Measurements from ENCODE around the gene PPA1.

Gene PPA1

DNA sequence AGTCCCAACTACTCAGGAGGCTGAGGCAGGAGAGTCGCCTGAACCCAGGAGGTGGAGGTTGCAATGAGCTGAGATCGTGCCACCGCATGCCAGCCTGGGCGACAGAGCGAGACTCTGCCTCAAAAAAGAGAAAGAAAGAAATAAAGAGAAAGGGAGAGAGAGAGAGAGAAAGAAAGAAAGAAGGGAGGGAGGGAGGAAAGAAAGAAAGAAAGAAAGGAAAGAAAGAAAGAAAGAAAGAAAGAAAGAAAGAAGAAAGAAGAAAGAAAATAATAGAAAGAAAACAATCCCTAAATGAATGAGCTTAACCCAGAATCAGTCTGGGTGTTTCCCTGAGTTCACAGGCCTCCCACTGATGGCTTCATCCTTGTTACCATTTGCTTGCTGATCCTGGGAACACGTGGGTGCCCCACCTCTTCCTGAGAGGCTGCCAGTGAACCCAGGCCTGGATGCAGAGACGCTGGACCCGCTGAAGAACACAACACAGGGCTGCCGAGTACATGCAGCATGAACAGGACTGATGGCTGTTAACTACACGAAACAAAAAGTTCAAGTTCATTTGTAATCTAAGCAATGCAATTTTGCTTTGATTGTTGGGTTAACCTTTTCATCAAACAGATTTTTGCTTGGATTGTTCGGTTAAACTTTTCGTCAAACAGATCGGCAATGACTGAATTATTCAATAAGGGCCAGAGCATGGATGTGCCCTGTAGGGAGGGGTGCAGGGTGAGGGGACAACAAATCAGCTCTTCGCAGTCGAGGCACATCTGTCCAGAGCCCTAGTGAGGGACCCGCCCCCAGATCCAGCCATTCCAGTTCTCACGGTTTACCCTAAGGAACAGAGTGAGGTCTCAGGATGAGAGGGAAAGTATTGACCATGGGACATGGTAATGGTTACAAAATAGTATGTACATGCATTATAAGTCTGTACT lies 39.0 kb upstream of the PPA1 start:
- DNase-seq (ENCODE audit: low read depth) = no peak
- H3K4me3 ChIP-seq (ENCODE audit: low read depth, low read length) = no peak overlapping the region
- TF ChIP-seq, protein P1, sequence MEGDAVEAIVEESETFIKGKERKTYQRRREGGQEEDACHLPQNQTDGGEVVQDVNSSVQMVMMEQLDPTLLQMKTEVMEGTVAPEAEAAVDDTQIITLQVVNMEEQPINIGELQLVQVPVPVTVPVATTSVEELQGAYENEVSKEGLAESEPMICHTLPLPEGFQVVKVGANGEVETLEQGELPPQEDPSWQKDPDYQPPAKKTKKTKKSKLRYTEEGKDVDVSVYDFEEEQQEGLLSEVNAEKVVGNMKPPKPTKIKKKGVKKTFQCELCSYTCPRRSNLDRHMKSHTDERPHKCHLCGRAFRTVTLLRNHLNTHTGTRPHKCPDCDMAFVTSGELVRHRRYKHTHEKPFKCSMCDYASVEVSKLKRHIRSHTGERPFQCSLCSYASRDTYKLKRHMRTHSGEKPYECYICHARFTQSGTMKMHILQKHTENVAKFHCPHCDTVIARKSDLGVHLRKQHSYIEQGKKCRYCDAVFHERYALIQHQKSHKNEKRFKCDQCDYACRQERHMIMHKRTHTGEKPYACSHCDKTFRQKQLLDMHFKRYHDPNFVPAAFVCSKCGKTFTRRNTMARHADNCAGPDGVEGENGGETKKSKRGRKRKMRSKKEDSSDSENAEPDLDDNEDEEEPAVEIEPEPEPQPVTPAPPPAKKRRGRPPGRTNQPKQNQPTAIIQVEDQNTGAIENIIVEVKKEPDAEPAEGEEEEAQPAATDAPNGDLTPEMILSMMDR (conservative IDR thresholded peaks at IDR 0.05; ENCODE audit: low read depth, low read length) = no peak

DNA sequence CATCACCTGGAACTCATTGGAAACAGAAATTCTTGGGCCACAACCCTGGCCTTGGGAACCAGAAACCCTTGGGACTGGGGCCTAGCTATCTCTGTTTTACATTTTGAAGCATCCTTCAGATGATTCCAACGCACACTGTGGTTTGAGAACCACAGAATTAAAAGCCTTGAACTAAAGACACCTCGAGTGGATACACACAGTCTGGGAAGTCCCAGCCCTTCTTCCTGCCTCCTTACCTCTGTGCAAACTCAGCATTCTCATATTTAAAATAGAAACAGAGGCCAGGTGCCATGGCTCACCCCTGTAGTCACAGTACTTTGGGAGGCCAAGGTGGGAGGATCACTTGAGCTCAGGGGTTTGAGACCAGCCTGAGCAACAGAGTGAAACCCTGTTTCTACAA lies 37.7 kb upstream of the PPA1 start:
- no peak overlapping the region for H3K4me3 ChIP-seq (ENCODE audit: low read depth, low read length)
- DNase-seq (ENCODE audit: low read depth) = no peak
- TF ChIP-seq, protein P1 (conservative IDR thresholded peaks at IDR 0.05; ENCODE audit: low read depth, low read length) = no peak

DNA sequence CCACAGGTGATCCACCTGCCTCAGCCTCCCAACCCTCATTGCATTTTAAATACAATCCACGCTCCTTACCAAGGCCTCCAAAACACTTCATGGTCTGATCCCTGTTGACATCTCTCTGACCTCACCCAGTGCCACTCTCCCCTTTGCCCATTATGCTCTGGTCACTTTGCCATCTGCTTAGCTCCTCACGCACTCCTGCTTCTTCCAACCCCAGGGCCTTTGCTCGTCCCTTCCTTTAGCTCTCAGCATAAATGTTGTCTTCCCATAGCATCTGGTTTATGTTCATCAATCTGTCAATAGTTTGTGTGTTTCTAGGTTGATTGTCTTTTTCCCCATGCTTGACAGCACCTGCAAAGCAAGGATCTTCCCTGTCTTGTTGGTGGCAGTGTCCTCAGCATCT lies 36.5 kb upstream of the PPA1 start:
- TF ChIP-seq, protein P1 (conservative IDR thresholded peaks at IDR 0.05; ENCODE audit: low read depth, low read length) = no peak
- DNase-seq (ENCODE audit: low read depth) = no peak
- H3K4me3 ChIP-seq (ENCODE audit: low read depth, low read length) = no peak overlapping the region

DNA sequence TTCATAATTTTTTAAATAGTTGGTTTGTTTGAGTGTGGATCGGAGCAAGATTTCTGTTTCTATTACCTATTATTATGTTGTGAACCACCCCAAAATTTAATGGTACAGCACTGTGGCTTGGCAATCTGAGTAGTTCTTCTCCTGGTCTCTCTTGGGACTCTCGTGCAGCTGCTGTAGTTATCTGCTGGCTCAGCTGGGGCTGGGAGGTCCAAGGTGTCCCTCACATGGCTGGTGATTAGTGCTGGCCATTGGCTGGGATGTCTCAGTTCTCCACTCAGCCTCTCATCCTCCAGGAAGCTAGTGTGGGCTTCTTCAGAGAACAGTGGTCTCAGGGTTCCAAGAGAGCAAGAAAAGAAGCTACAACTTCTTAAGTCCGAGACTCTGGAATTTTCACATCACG lies 35.1 kb upstream of the PPA1 start:
- TF ChIP-seq, protein P1 (conservative IDR thresholded peaks at IDR 0.05; ENCODE audit: low read depth, low read length) = no peak
- H3K4me3 ChIP-seq (ENCODE audit: low read depth, low read length) = no peak overlapping the region
- no peak for DNase-seq (ENCODE audit: low read depth)

DNA sequence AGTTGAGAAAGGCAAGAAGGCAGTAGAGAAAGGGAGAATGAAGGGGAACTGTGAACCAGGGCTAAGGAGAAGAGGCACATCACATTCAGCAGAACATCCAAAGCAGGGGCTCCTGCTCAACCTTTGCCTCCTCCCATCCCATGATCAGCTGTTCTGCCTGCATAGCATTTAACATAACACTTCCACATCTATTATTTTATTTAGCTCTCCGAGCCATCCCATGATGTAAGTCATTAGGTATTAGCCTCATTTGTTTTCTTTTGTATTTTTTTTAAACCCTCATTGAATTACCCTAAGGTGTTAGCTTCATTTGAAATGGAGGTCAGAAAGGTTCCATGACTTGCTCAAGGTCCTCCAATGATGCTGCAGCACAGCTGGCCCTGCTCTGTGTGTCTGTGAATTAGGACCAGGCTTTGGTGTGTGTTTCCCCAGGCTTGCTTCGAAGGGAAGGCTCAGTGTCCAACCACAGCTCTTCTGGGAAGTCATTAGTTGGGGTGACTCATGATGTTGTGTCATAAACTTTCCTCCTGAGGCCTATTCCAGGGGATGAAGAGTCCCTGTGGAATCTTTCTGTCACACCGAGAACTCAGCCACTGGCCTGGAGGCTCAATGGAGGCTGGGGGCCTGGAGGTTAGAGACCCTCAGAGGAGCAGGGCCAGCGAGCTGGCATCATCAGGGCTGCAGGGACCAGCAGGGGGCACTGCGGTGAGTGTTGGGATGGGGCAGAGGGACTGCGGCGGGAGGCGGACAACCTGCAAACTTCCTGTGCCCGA lies 34.1 kb upstream of the PPA1 start:
- DNase-seq (ENCODE audit: low read depth) = peak; percentile 87
- no peak overlapping the region for H3K4me3 ChIP-seq (ENCODE audit: low read depth, low read length)
- TF ChIP-seq, protein P1 (conservative IDR thresholded peaks at IDR 0.05; ENCODE audit: low read depth, low read length) = peak; percentile 44

DNA sequence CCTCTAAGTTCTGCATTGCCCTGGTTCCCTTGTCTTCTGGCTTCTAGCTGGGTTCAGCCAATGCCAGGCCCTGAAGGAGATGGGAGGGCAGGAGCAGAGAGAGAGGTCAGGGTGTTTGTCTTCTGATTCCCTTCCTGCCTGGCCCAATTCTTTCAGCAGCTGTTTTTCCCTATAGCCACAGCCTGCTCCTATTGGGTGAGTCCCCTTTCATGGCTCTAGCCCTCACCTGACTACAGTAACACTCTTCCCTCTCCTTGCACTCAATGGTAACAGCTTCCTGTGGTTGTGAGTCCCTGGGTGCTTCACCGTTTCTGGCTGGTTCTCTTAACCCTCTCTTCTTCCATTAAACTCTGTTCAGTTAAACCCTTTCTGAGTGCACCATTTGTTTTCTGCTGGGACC lies 33.5 kb upstream of the PPA1 start:
- TF ChIP-seq, protein P1 (conservative IDR thresholded peaks at IDR 0.05; ENCODE audit: low read depth, low read length) = no peak
- H3K4me3 ChIP-seq (ENCODE audit: low read depth, low read length) = no peak overlapping the region
- DNase-seq (ENCODE audit: low read depth) = no peak
